ENCODE measurements around the gene NEB. TPM values are rescaled to one million over a fixed set of nuclear protein-coding genes. Genes with fewer than 3 reads are reported as not detected.
"Not testable (repeated sequence)": the region's sequence is repeated elsewhere in the genome, so short reads cannot be mapped to it uniquely, and the experiment has no call there.

NEB gene
- total RNA-seq, 1 experiment from 2014 or later = 0.03 TPM

GRCh38 chr2:151619337-151619989 lies 114.8 kb downstream of the NEB start:
- no peaks in the 10 kb centered on the region for H3K4me1 ChIP-seq (replicated peaks)
- H3K27me3 ChIP-seq (replicated peaks) = no peaks in the 10 kb centered on the region; the same call in 1 of the 2 replicates

GRCh38 chr2:151616760-151617339 lies 117.4 kb downstream of the NEB start:
- no peak for DNase-seq (ENCODE audit: low read depth in 1 of 2, low spot score in 2 of 2)
- H3K27ac ChIP-seq = no peak overlapping the region
- no peaks in the 10 kb centered on the region; the same call in 1 of the 2 replicates for H3K27me3 ChIP-seq (replicated peaks)
- H3K36me3 ChIP-seq = no peaks in the 10 kb centered on the region
- no peaks in the 10 kb centered on the region for H3K9me3 ChIP-seq (replicated peaks)
- no peak overlapping the region for H3K4me3 ChIP-seq
- H3K4me1 ChIP-seq (replicated peaks) = no peaks in the 10 kb centered on the region

More at GRCh38 chr2:151619337-151619989, 114.8 kb downstream of the NEB start:
- Histone ChIP-seq H3K4me3 (no peak overlapping the region), H3K9me3 (replicated peaks) (no peaks in the 10 kb centered on the region), H3K36me3 (no peaks in the 10 kb centered on the region), H3K27ac (no peak overlapping the region)
- no peak for DNase-seq (ENCODE audit: low read depth in 1 of 2, low spot score in 2 of 2)

DNA sequence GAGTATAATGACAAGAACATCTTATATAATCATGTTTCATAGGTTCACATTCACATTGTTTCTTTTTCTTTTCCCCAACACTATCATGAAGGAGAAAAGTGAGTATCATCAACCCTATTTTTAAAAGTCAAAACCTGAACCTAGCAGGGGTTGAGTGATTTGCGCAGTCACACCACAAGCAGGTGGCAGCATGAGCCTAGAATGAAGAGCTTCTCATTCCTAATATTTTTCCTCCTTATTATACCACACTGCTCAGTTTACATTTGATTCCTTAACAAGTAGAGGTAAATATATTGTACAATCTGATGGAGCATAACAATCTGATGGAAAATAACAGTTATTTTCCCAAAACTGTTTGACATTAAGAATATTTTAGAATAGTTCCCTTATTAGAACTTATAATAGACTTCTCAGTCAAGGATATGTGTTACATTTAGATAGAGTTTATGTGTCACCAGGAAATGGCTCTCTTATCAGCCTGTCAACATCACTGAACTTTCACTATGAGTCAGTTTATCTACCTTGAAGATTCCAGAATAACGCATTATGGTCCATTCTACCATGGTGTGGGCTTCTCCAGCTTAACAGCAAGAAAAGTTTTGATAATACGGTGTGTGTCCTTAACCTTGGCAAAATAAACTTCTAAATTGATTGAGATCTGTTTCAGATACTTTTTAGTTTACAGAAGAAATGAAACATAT lies 119.5 kb downstream of the NEB start:
- Histone ChIP-seq H3K27me3 (replicated peaks) (no peaks in the 10 kb centered on the region; the same call in 1 of the 2 replicates), H3K36me3 (no peaks in the 10 kb centered on the region), H3K4me3 (no peak overlapping the region), H3K9me3 (replicated peaks) (no peaks in the 10 kb centered on the region), H3K27ac (no peak overlapping the region), H3K4me1 (replicated peaks) (no peaks in the 10 kb centered on the region)
- no peak for DNase-seq (ENCODE audit: low read depth in 1 of 2, low spot score in 2 of 2)

DNA sequence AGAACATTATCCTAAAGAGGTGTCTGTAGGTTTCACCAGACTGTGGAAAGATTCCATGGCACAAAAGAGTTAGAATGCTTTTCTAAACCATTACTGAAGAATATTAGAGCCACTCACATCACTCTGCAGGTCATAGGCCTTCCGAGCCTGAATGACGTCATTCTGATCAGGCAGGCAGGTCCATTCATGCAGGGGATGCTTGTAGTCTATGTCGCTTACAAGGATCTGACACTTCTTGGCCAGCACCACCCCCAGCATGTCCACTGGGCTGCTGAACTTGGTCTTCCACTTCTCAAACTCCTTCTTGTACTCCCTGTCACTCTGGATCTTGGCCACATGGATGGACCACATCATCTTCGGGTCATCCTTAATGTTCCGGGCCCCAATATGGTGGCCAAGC lies 120.1 kb downstream of the NEB start:
- H3K4me1 ChIP-seq (replicated peaks) = no peaks in the 10 kb centered on the region
- H3K27ac ChIP-seq = no peak overlapping the region
- no peaks in the 10 kb centered on the region; the same call in 1 of the 2 replicates for H3K27me3 ChIP-seq (replicated peaks)
- no peak overlapping the region for H3K4me3 ChIP-seq
- DNase-seq (ENCODE audit: low read depth in 1 of 2, low spot score in 2 of 2) = no peak
- no peaks in the 10 kb centered on the region for H3K36me3 ChIP-seq
- no peaks in the 10 kb centered on the region for H3K9me3 ChIP-seq (replicated peaks)

DNA sequence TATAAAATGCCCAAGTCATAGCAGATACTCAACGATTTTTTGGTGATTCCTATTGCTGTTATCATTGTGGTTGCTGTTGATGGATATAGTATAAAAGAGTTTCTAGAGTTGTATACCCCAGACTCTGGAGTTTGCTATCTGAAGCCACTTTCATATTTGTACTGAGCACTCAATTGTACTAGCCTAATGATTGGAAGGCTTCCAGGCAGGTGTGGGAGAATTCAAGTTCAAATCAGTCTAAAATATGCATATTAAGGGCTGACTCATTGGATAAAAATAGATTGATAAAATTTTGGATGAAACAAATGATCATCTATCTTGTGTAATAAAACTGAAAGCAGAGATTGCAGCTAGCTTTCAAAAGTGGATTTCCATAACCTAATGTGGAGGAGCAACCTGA lies 122.9 kb downstream of the NEB start:
- Histone ChIP-seq H3K27me3 (replicated peaks) (no peaks in the 10 kb centered on the region; the same call in 1 of the 2 replicates), H3K36me3 (no peaks in the 10 kb centered on the region), H3K4me3 (no peak overlapping the region), H3K4me1 (replicated peaks) (no peaks in the 10 kb centered on the region), H3K27ac (no peak overlapping the region), H3K9me3 (replicated peaks) (no peaks in the 10 kb centered on the region)
- no peak for DNase-seq (ENCODE audit: low read depth in 1 of 2, low spot score in 2 of 2)

DNA sequence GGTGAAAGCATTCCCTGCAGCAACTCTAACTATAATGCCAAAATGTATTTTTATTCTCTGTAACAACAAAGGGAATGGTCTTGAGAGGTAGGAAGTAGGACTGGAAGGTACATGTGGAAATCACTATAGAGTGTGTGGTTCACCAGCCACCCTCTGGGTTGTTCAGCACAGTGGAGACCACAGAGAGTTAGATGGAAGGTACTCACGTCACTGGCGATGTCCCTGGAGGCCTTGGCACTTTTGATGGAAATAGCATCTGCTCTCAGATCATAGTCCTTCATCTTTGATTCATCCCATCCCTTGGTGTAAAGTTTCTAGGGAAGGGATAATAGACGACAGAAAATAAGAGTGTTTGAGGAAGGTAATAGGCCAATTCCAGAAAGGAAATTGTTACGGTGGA lies 124.0 kb downstream of the NEB start:
- no peak overlapping the region for H3K27ac ChIP-seq
- no peaks in the 10 kb centered on the region for H3K9me3 ChIP-seq (replicated peaks)
- H3K36me3 ChIP-seq = no peaks in the 10 kb centered on the region
- no peaks in the 10 kb centered on the region for H3K27me3 ChIP-seq (replicated peaks)
- DNase-seq (ENCODE audit: low read depth in 1 of 2, low spot score in 2 of 2) = no peak
- no peak overlapping the region for H3K4me3 ChIP-seq
- no peaks in the 10 kb centered on the region for H3K4me1 ChIP-seq (replicated peaks)

DNA sequence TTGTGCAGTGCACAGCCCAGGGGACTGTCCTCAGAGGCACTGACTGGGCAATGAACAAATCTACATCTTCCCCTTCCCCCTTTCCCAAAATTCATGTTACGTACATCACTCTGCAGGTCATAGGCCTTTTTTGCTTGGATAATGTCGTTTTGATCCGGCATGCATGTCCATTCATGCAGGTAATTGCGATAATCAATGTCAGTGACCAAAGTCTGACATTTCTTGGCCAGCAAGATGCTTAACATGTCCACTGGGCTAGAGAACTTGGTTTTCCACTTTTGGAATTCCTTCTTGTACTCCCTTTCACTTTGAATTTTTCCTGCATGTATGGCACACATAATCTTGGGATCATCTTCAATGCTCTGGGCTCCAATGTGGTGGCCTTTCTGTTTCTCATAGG lies 124.6 kb downstream of the NEB start:
- Histone ChIP-seq H3K27ac (no peak overlapping the region), H3K9me3 (replicated peaks) (no peaks in the 10 kb centered on the region), H3K27me3 (replicated peaks) (no peaks in the 10 kb centered on the region), H3K4me3 (no peak overlapping the region), H3K36me3 (no peaks in the 10 kb centered on the region), H3K4me1 (replicated peaks) (no peaks in the 10 kb centered on the region)
- no peak for DNase-seq (ENCODE audit: low read depth in 1 of 2, low spot score in 2 of 2)

- DNase-seq (ENCODE audit: low read depth in 1 of 2, low spot score in 2 of 2); H3K27me3 ChIP-seq (replicated peaks); H3K27ac ChIP-seq; H3K36me3 ChIP-seq; H3K4me1 ChIP-seq (replicated peaks); H3K9me3 ChIP-seq (replicated peaks); H3K4me3 ChIP-seq: not testable (repeated sequence)
Observed at GRCh38 chr2:151607459-151608424, 126.5 kb downstream of the NEB start.

GRCh38 chr2:151603530-151603929 lies 130.7 kb downstream of the NEB start:
- not testable (repeated sequence) for H3K9me3 ChIP-seq (replicated peaks); H3K27me3 ChIP-seq (replicated peaks); H3K4me1 ChIP-seq (replicated peaks); DNase-seq (ENCODE audit: low read depth in 1 of 2, low spot score in 2 of 2); H3K27ac ChIP-seq; H3K36me3 ChIP-seq; H3K4me3 ChIP-seq

GRCh38 chr2:151602402-151602801 lies 131.9 kb downstream of the NEB start:
- H3K36me3 ChIP-seq; DNase-seq (ENCODE audit: low read depth in 1 of 2, low spot score in 2 of 2); H3K4me3 ChIP-seq; H3K27ac ChIP-seq; H3K27me3 ChIP-seq (replicated peaks); H3K9me3 ChIP-seq (replicated peaks); H3K4me1 ChIP-seq (replicated peaks): not testable (repeated sequence)

- not testable (repeated sequence) for DNase-seq (ENCODE audit: low read depth in 1 of 2, low spot score in 2 of 2); H3K27me3 ChIP-seq (replicated peaks); H3K4me3 ChIP-seq; H3K27ac ChIP-seq; H3K4me1 ChIP-seq (replicated peaks); H3K36me3 ChIP-seq; H3K9me3 ChIP-seq (replicated peaks)
Observed at GRCh38 chr2:151601803-151602202, 132.5 kb downstream of the NEB start.

DNA sequence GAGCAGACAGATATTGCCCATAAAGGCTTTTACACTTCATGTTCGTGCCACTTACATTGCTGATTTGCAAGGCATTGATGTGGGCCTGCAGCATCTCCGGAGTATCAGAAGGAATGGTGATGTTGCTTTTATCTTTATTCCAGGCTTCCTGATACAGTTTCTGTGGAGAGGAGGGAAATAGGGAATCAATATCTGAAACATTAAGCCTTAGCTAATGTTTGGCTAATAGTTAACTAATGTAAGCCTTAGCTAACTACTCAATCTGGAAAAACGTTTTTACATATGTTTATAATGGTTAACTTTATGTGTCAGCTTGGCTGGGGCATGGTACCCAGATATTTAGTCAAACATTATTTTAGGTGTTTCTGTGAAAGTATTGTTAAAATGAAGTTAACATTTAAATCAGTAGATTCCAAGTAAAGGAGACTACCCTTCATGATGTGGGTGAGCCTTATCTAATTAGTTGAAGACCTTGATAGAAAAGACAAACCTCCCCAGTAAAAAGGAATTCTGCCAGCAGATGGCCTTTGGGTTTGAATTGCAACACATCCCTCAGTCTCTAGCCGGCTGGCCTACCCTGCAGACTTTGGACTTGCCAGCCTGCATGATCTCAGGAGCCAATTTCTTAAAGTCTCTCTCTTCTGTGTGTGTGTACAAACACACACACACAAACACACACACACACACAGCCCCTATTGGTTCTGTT lies 137.2 kb downstream of the NEB start:
- not testable (repeated sequence) for H3K27me3 ChIP-seq (replicated peaks); H3K27ac ChIP-seq; DNase-seq (ENCODE audit: low read depth in 1 of 2, low spot score in 2 of 2); H3K36me3 ChIP-seq; H3K4me1 ChIP-seq (replicated peaks); H3K9me3 ChIP-seq (replicated peaks); H3K4me3 ChIP-seq

DNA sequence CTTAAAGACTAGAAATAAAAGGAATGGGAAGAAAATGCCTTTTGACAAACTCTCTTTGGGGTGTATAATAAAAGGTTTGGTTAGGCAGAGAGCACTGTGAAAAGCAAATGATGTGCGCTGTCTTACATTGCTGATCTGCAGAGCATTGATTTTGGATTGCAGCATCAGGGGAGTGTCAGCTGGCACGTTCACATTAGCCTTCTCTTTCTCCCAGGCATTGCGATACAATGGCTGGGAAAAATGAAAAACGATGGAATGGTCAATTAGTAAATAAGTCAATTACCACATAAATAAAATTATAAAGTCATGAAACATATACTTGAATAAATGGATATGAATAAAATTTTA lies 142.4 kb downstream of the NEB start:
- not testable (repeated sequence) for H3K27me3 ChIP-seq (replicated peaks); H3K27ac ChIP-seq; H3K36me3 ChIP-seq; DNase-seq (ENCODE audit: low read depth in 1 of 2, low spot score in 2 of 2); H3K4me3 ChIP-seq; H3K9me3 ChIP-seq (replicated peaks); H3K4me1 ChIP-seq (replicated peaks)

Data from SJSA1 (cell line).